IMR-90 (cell line): ENCODE measurements around the gene HOXD13. TPM values are rescaled to one million over a fixed set of nuclear protein-coding genes. Genes with fewer than 3 reads are reported as not detected.

Experiments used
- ATAC-seq: fragments of 200-7000 bp; cut with Tn5 transposase; 2 replicates; pipeline ENCODE4 v1.9.1; 2020; ENCODE audit warnings: low read depth, mild to moderate bottlenecking, moderate library complexity
- BruUV-seq: library from RNA; stranded (reverse); fragments of 400-500 nt; replicated peaks from 2 replicates; lab custom pipeline; 2021; lab: Mats Ljungman, UMichigan
- CTCF ChIA-PET: fragments of 300-600 bp; formaldehyde crosslinking; extraction: SDS; loops from one replicate; lab custom pipeline; 2021; ENCODE audit warnings: antibody characterized with exemption; lab: Yijun Ruan, JAX
- POLR2A ChIA-PET: fragments of 300-600 bp; sonication (Branson Sonifier 250); formaldehyde crosslinking; loops from one replicate; lab custom pipeline; 2022; ENCODE audit warnings: antibody characterized with exemption; ENCODE audit not compliant: unreplicated experiment; lab: Charles Lee
- DNase-seq: peaks from one replicate; pipeline ENCODE4 v3.0.0; 2013
- H2AFZ ChIP-seq: replicated peaks from 2 replicates; pipeline ENCODE3; 2013; ENCODE audit warnings: low read length, mild to moderate bottlenecking; ENCODE audit not compliant: poor library complexity
- H2AK5ac ChIP-seq: 2 replicates; pipeline ENCODE4 v1.6.1; 2013; ENCODE audit warnings: low read depth, low read length, inconsistent platforms
- H2AK9ac ChIP-seq: replicated peaks from 2 replicates; pipeline ENCODE3; 2013; ENCODE audit warnings: mild to moderate bottlenecking, low read depth, low read length, moderate library complexity; ENCODE audit not compliant: poor library complexity
- H2BK120ac ChIP-seq: 2 replicates; pipeline ENCODE4 v1.6.1; 2013; ENCODE audit warnings: low read depth, low read length, inconsistent platforms
- H2BK15ac ChIP-seq: 3 replicates; pipeline ENCODE4 v1.6.1; 2013; ENCODE audit warnings: low read depth, low read length, inconsistent platforms
- H2BK20ac ChIP-seq: 2 replicates; pipeline ENCODE4 v1.6.1; 2013; ENCODE audit warnings: low read depth, mild to moderate bottlenecking, inconsistent platforms, low read length, moderate library complexity
- H2BK5ac ChIP-seq: 2 replicates; pipeline ENCODE4 v1.6.1; 2013; ENCODE audit warnings: mild to moderate bottlenecking, low read depth, low read length, inconsistent platforms; ENCODE audit not compliant: poor library complexity, severe bottlenecking
- H3K14ac ChIP-seq: replicated peaks from 2 replicates; pipeline ENCODE4 v1.6.1; 2013; ENCODE audit warnings: low read depth, low read length, inconsistent platforms
- H3K18ac ChIP-seq: 2 replicates; pipeline ENCODE4 v1.6.1; 2013; ENCODE audit warnings: low read depth, low read length, control low read depth
- H3K23ac ChIP-seq: 2 replicates; pipeline ENCODE4 v1.6.1; 2013; ENCODE audit warnings: low read depth, low read length, inconsistent platforms
- H3K27ac ChIP-seq: 2 replicates; pipeline ENCODE4 v1.5.1; 2013; ENCODE audit warnings: mild to moderate bottlenecking, control low read depth, low read length; ENCODE audit not compliant: insufficient read depth
- H3K27me3 ChIP-seq: 2 replicates; pipeline ENCODE4 v1.6.1; 2013; ENCODE audit warnings: low read length; ENCODE audit not compliant: control insufficient read depth, insufficient read depth
- H3K36me3 ChIP-seq: 2 replicates; pipeline ENCODE4 v1.6.1; 2013; ENCODE audit warnings: low read length, mixed read lengths; ENCODE audit not compliant: control insufficient read depth, insufficient read depth
- H3K4ac ChIP-seq: 2 replicates; pipeline ENCODE4 v1.6.1; 2013; ENCODE audit warnings: low read depth, low read length, inconsistent platforms
- H3K4me1 ChIP-seq: 2 replicates; pipeline ENCODE4 v1.6.1; 2013; ENCODE audit warnings: low read length, mixed read lengths; ENCODE audit not compliant: control insufficient read depth, insufficient read depth
- H3K4me2 ChIP-seq: 2 replicates; pipeline ENCODE4 v1.6.1; 2013; ENCODE audit warnings: low read depth, mild to moderate bottlenecking, control low read depth, low read length, moderate library complexity
- H3K4me3 ChIP-seq: 2 replicates; pipeline ENCODE4 v1.5.1; 2013; ENCODE audit warnings: low read depth, mild to moderate bottlenecking, control low read depth, low read length, moderate library complexity; ENCODE audit not compliant: insufficient read depth
- H3K56ac ChIP-seq: 2 replicates; pipeline ENCODE4 v1.6.1; 2013; ENCODE audit warnings: low read length, inconsistent platforms; ENCODE audit not compliant: insufficient read depth; ENCODE audit errors: extremely low read depth
- H3K79me1 ChIP-seq, 2 experiments: 2 replicates each; pipeline ENCODE4 v1.6.1; 2013; ENCODE audit warnings: low read length in 2 of 2, inconsistent platforms in 1 of 2, low read depth in 1 of 2
- H3K9ac ChIP-seq: 2 replicates; pipeline ENCODE4 v1.6.1; 2013; ENCODE audit warnings: low read depth, low read length, control low read depth
- H3K9me1 ChIP-seq: 2 replicates; pipeline ENCODE4 v1.6.1; 2013; ENCODE audit warnings: low read length, inconsistent platforms; ENCODE audit not compliant: insufficient read depth
- H3K9me3 ChIP-seq: 2 replicates; pipeline ENCODE4 v1.6.1; 2013; ENCODE audit warnings: low read length; ENCODE audit not compliant: control insufficient read depth, insufficient read depth
- H4K20me1 ChIP-seq: 2 replicates; pipeline ENCODE4 v1.6.1; 2013; ENCODE audit warnings: low read length, inconsistent platforms; ENCODE audit not compliant: insufficient read depth
- H4K5ac ChIP-seq: 2 replicates; pipeline ENCODE4 v1.6.1; 2013; ENCODE audit warnings: mild to moderate bottlenecking, low read depth, low read length, control low read depth
- H4K8ac ChIP-seq, 2 experiments: 2 replicates each; pipeline ENCODE4 v1.6.1; 2013; ENCODE audit warnings: low read depth in 2 of 2, low read length in 2 of 2, control low read depth in 1 of 2, inconsistent platforms in 1 of 2
- H4K91ac ChIP-seq: 2 replicates; pipeline ENCODE4 v1.6.1; 2013; ENCODE audit warnings: low read depth, low read length, inconsistent platforms; ENCODE audit not compliant: insufficient read depth
- CEBPB ChIP-seq: IDR thresholded peaks from 2 replicates; pipeline ENCODE4 v1.6.1; 2012; ENCODE audit warnings: low read depth, low read length, improper control_type of control experiment
- WGBS, 2 experiments: methylation state at CpG; one replicate each; pipeline versions ENCODE4 v1.1.5 to v1.1.7; 2013; ENCODE audit warnings: missing lambda C conversion rate in 2 of 2; ENCODE audit not compliant: insufficient read length in 1 of 2; ENCODE audit errors: extremely low coverage in 2 of 2; 5-methylcytosine and 5-hydroxymethylcytosine counted together
- dilution Hi-C: fragments of 300-500 bp; cut with HindIII; formaldehyde crosslinking; loops from one replicate; pipeline ENCODE4 v1.14.3; 2018; ENCODE audit warnings: low sequenced_read_pairs; ENCODE audit not compliant: unreplicated experiment
- in situ Hi-C: fragments of 300-500 bp; cut with MboI; formaldehyde crosslinking; loops from 3 replicates; pipeline ENCODE4 v1.14.3; 2019; ENCODE audit warnings: low sequenced_read_pairs, inconsistent platforms, mixed read lengths
- intact Hi-C: fragments of 100-400 bp; cut with micrococcal nuclease; formaldehyde crosslinking; loops from 2 replicates; pipeline ENCODE4 v1.10.0; 2022
- polyA plus RNA-seq, 3 experiments: library from polyadenylated mRNA; depleted of rRNA; stranded (reverse); fragments of >200 nt; gene quantifications; 2 replicates each; pipeline ENCODE4 v1.2.3, GENCODE V29; 2012; ENCODE audit warnings: low replicate concordance in 1 of 3
- total RNA-seq: library from RNA; depleted of rRNA; stranded (reverse); fragments of >200 nt; gene quantifications from 2 replicates; pipeline ENCODE4 v1.2.3, GENCODE V29; 2012

The HOXD13 gene
- total and polyA plus RNA-seq, 2 of the 4 experiments (the other 2 are of a cell fraction) = not detected

GRCh38 chr2:176087330-176088047, 5.0 kb upstream of the HOXD13 start:
- Histone ChIP-seq H2BK120ac (no peak overlapping the region), H3K27me3 (peaks cover 88% of the 10 kb centered on the region), H3K14ac (no peak overlapping the region), H3K79me1 (no peaks in the 10 kb centered on the region), H3K23ac (no peak overlapping the region), H2BK15ac (no peak overlapping the region), H3K36me3 (no peaks in the 10 kb centered on the region), H3K4me3 (no peak overlapping the region; the same call in 1 of the 2 replicates), H3K9ac (no peak overlapping the region), H3K9me1 (no peaks in the 10 kb centered on the region), H4K8ac (no peak overlapping the region), H2BK20ac (no peak overlapping the region), H2AK9ac (no peak overlapping the region), H2AFZ (no peak overlapping the region), H4K91ac (no peak overlapping the region), H3K9me3 (peaks cover 18% of the 10 kb centered on the region), H3K27ac (no peak overlapping the region), H2BK5ac (no peak overlapping the region), H3K4me1 (no peaks in the 10 kb centered on the region), H2AK5ac (no peak overlapping the region), H3K18ac (no peak overlapping the region), H3K56ac (no peak overlapping the region), H3K4me2 (no peak overlapping the region), H3K4ac (no peak overlapping the region), H4K5ac (no peak overlapping the region), H4K20me1 (no peaks in the 10 kb centered on the region)
- dilution Hi-C loops (no loop called here), intact Hi-C loops (loop anchor here (1.0 to 2.0 kb wide), 4 partner anchors 397 to 779 kb away; no protein-coding TSS in a partner anchor), in situ Hi-C loops (loop anchor here (25.0 kb wide), 2 partner anchors 1050 to 1350 kb away; no protein-coding TSS in a partner anchor)
- POLR2A ChIA-PET = no interaction called here
- TF ChIP-seq CEBPB = no peak
- CTCF ChIA-PET = interaction anchor here (0.6 to 2.5 kb wide), 5 partner anchors 23 to 1324 kb away, joined by 3 to 9 read pairs (median 4); no protein-coding TSS in a partner anchor
- WGBS, 2 experiments = 37% methylated on average over 10 of the region's 29 CpGs; no CpG with 5 or more reads in 1 of the 2 experiments
- no peak for ATAC-seq
- BruUV-seq = no TSS peak
- no peak for DNase-seq
